ENCODE measurements around the gene LRP2.
"Not testable (repeated sequence)": the region's sequence is repeated elsewhere in the genome, so short reads cannot be mapped to it uniquely, and the experiment has no call there.

- TF ChIP-seq CTCF, POLR2A (IDR thresholded peaks at IDR 0.05): not testable (repeated sequence)
Measured at GRCh38 chr2:169270574-169270973, 91.8 kb downstream of the LRP2 start.

Measured in lower leg skin (tissue), 3 donors.